ENCODE results near the gene NDUFB6. TPM values are rescaled to one million over a fixed set of nuclear protein-coding genes. Genes with fewer than 3 reads are reported as not detected.

The NDUFB6 gene
- total and polyA plus RNA-seq, 4 donors = 22.3 to 118 (median 32.5) TPM

DNA sequence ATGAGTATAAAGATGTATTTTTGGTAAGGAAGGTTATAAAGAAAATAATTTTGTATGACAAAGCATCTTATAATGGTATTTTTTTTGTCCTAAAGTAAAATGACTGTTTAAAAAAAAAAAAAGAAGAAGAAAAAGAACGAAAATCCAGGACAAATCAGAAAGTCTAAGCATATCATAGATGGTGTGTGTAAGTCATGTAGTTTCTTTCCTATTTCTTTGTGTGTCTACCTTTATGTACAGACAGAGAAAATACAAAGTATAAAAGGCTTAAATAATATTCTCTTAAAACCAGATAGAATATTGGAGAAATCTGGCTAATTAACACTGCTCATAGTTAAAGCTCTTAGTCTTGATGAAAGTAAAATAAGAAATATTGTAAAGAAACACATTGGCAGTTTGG is 54.7 kb downstream of the NDUFB6 start:
- H3K27me3 ChIP-seq (ENCODE audit: control insufficient read depth in 4 of 4, insufficient read depth in 4 of 4, low read length in 3 of 4) = no peaks in the 10 kb centered on the region
- no peak overlapping the region for H3K4me3 ChIP-seq (ENCODE audit: low read depth in 1 of 3, low read length in 3 of 3)
- peaks cover 0 to 3% (median 0%) of the 10 kb centered on the region in 4 donors for H3K4me1 ChIP-seq (ENCODE audit: control insufficient read depth in 4 of 4, insufficient read depth in 4 of 4, low read length in 3 of 4)
- 96% methylated on average over 1 of the region's 1 CpG for WGBS
- TF ChIP-seq RXRA (IDR thresholded peaks at IDR 0.05) (no peak), FOXA1 (IDR thresholded peaks at IDR 0.05) (no peak), MAX (IDR thresholded peaks at IDR 0.05) (no peak), EGR1 (IDR thresholded peaks at IDR 0.05; ENCODE audit: low read depth in 2 of 2) (no peak), HNF4G (IDR thresholded peaks at IDR 0.05) (no peak), JUND (IDR thresholded peaks at IDR 0.05) (no peak), SP1 (IDR thresholded peaks at IDR 0.05) (no peak), YY1 (IDR thresholded peaks at IDR 0.05) (no peak), ZBTB33 (IDR thresholded peaks at IDR 0.05) (no peak), TAF1 (conservative IDR thresholded peaks at IDR 0.05) (no peak), HNF4A (conservative IDR thresholded peaks at IDR 0.05) (no peak)
- TF ChIP-seq, protein P1, sequence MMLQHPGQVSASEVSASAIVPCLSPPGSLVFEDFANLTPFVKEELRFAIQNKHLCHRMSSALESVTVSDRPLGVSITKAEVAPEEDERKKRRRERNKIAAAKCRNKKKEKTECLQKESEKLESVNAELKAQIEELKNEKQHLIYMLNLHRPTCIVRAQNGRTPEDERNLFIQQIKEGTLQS (IDR thresholded peaks at IDR 0.05) = no peak
- TF ChIP-seq, protein P2, sequence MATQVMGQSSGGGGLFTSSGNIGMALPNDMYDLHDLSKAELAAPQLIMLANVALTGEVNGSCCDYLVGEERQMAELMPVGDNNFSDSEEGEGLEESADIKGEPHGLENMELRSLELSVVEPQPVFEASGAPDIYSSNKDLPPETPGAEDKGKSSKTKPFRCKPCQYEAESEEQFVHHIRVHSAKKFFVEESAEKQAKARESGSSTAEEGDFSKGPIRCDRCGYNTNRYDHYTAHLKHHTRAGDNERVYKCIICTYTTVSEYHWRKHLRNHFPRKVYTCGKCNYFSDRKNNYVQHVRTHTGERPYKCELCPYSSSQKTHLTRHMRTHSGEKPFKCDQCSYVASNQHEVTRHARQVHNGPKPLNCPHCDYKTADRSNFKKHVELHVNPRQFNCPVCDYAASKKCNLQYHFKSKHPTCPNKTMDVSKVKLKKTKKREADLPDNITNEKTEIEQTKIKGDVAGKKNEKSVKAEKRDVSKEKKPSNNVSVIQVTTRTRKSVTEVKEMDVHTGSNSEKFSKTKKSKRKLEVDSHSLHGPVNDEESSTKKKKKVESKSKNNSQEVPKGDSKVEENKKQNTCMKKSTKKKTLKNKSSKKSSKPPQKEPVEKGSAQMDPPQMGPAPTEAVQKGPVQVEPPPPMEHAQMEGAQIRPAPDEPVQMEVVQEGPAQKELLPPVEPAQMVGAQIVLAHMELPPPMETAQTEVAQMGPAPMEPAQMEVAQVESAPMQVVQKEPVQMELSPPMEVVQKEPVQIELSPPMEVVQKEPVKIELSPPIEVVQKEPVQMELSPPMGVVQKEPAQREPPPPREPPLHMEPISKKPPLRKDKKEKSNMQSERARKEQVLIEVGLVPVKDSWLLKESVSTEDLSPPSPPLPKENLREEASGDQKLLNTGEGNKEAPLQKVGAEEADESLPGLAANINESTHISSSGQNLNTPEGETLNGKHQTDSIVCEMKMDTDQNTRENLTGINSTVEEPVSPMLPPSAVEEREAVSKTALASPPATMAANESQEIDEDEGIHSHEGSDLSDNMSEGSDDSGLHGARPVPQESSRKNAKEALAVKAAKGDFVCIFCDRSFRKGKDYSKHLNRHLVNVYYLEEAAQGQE (IDR thresholded peaks at IDR 0.05) = no peak
- H3K9me3 ChIP-seq (ENCODE audit: control insufficient read depth in 4 of 4, low read length in 3 of 4) = no peaks in the 10 kb centered on the region
- peaks cover 0 to 3% (median 0%) of the 10 kb centered on the region in 4 donors for H3K36me3 ChIP-seq (ENCODE audit: control insufficient read depth in 4 of 4, insufficient read depth in 3 of 4, low read depth in 1 of 4, low read length in 3 of 4)
- no peak overlapping the region for H3K27ac ChIP-seq (ENCODE audit: low read depth in 1 of 2, low read length in 2 of 2)
- no peak overlapping the region for H3K9ac ChIP-seq (ENCODE audit: low read depth in 1 of 2, low read length in 2 of 2)
- no peak for DNase-seq (ENCODE audit: low spot score)

GRCh38 chr9:32516241-32516640 is 56.7 kb downstream of the NDUFB6 start:
- no peak for DNase-seq (ENCODE audit: low spot score)
- H3K27ac ChIP-seq (ENCODE audit: low read depth in 1 of 2, low read length in 2 of 2) = no peak overlapping the region
- no peaks in the 10 kb centered on the region for H3K9me3 ChIP-seq (ENCODE audit: control insufficient read depth in 4 of 4, low read length in 3 of 4)
- H3K4me1 ChIP-seq (ENCODE audit: control insufficient read depth in 4 of 4, insufficient read depth in 4 of 4, low read length in 3 of 4) = no peaks in the 10 kb centered on the region
- no peak overlapping the region for H3K9ac ChIP-seq (ENCODE audit: low read depth in 1 of 2, low read length in 2 of 2)
- no peak overlapping the region for H3K4me3 ChIP-seq (ENCODE audit: low read depth in 1 of 3, low read length in 3 of 3)
- H3K27me3 ChIP-seq (ENCODE audit: control insufficient read depth in 4 of 4, insufficient read depth in 4 of 4, low read length in 3 of 4) = no peaks in the 10 kb centered on the region
- H3K36me3 ChIP-seq (ENCODE audit: control insufficient read depth in 4 of 4, insufficient read depth in 3 of 4, low read depth in 1 of 4, low read length in 3 of 4) = peaks cover 0 to 2% (median 0%) of the 10 kb centered on the region in 4 donors
- no peak for TF ChIP-seq TAF1 (conservative IDR thresholded peaks at IDR 0.05)
- no peak for TF ChIP-seq RAD21 (IDR thresholded peaks at IDR 0.05)
- TF ChIP-seq, protein P2 (IDR thresholded peaks at IDR 0.05) = no peak
- TF ChIP-seq MAX (IDR thresholded peaks at IDR 0.05) = no peak
- TF ChIP-seq, protein P3, sequence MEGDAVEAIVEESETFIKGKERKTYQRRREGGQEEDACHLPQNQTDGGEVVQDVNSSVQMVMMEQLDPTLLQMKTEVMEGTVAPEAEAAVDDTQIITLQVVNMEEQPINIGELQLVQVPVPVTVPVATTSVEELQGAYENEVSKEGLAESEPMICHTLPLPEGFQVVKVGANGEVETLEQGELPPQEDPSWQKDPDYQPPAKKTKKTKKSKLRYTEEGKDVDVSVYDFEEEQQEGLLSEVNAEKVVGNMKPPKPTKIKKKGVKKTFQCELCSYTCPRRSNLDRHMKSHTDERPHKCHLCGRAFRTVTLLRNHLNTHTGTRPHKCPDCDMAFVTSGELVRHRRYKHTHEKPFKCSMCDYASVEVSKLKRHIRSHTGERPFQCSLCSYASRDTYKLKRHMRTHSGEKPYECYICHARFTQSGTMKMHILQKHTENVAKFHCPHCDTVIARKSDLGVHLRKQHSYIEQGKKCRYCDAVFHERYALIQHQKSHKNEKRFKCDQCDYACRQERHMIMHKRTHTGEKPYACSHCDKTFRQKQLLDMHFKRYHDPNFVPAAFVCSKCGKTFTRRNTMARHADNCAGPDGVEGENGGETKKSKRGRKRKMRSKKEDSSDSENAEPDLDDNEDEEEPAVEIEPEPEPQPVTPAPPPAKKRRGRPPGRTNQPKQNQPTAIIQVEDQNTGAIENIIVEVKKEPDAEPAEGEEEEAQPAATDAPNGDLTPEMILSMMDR (IDR thresholded peaks at IDR 0.05; ENCODE audit: low read depth, low read length, missing input control) = no peak
- TF ChIP-seq SP1 (IDR thresholded peaks at IDR 0.05) = no peak
- no peak for TF ChIP-seq HNF4A (conservative IDR thresholded peaks at IDR 0.05)
- TF ChIP-seq, protein P1 (IDR thresholded peaks at IDR 0.05) = no peak
- no peak for TF ChIP-seq FOXA1 (IDR thresholded peaks at IDR 0.05)
- TF ChIP-seq FOXA2 (IDR thresholded peaks at IDR 0.05) = no peak
- no peak for TF ChIP-seq ZBTB33 (IDR thresholded peaks at IDR 0.05)
- TF ChIP-seq RXRA (IDR thresholded peaks at IDR 0.05) = no peak
- TF ChIP-seq HNF4G (IDR thresholded peaks at IDR 0.05) = no peak
- no peak for TF ChIP-seq GABPA (IDR thresholded peaks at IDR 0.05 in 1 of 2, conservative IDR thresholded peaks at IDR 0.05 in 1 of 2)
- no peak for TF ChIP-seq YY1 (IDR thresholded peaks at IDR 0.05)
